ENCODE data around the gene SEPSECS.

Gene SEPSECS

GRCh38 chr4:25155947-25156346 lies 4.3 kb downstream of the SEPSECS start:
- DNase-seq (ENCODE audit: low spot score), result no peak
- TF ChIP-seq, protein P1, sequence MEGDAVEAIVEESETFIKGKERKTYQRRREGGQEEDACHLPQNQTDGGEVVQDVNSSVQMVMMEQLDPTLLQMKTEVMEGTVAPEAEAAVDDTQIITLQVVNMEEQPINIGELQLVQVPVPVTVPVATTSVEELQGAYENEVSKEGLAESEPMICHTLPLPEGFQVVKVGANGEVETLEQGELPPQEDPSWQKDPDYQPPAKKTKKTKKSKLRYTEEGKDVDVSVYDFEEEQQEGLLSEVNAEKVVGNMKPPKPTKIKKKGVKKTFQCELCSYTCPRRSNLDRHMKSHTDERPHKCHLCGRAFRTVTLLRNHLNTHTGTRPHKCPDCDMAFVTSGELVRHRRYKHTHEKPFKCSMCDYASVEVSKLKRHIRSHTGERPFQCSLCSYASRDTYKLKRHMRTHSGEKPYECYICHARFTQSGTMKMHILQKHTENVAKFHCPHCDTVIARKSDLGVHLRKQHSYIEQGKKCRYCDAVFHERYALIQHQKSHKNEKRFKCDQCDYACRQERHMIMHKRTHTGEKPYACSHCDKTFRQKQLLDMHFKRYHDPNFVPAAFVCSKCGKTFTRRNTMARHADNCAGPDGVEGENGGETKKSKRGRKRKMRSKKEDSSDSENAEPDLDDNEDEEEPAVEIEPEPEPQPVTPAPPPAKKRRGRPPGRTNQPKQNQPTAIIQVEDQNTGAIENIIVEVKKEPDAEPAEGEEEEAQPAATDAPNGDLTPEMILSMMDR (IDR thresholded peaks at IDR 0.05; ENCODE audit: extremely low read depth, missing control alignments), result no peak

DNA sequence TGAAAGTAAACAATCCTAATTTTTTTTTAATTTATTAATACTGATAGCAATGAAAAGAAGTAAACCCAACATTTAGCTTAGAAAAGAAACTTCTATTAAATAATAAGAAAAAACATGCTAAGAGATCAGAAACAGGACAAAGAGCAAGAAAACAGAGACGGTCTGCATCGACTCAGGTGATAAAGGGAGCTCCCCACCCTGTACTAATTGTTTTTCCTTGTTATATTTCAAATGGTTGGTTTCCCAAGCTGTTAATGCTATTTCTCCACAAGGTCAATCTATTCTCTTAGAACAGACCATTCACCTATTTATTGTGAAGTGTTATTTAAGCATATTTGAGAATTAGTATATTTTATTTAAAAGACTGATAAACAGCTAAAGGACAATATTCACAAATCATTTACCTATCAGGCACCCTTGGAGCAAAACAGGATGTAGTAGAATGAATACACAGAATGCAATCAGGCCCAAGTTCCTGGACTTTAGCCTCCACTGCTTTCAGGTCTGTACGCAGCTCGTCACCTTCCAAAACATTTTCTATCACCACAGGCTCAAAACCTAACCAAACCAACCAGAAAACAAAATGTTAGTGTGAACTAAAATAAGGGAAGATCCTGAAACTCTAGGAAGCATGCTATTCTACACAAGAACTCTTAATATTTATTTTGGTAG lies 5.5 kb downstream of the SEPSECS start:
- no peak for DNase-seq (ENCODE audit: low spot score)

DNA sequence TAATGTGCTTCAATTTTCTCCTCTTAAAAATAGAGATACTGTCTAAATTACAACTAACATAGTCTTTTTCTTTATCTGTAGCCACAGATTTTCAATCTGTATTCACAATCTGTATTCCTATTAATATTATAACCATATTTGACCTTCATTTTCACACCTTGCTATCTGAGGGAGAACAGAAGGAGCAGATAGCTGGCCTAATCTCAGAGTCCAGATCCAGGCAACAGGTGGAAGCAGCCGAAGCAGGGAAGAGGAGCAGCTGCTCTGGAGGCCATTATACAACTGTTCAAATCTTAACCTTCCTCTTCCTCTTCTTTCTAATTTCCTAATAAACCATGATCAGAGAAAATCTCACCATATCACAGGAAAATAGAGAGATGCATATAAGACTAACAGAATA lies 14.2 kb downstream of the SEPSECS start:
- no peak for DNase-seq (ENCODE audit: low spot score)
- TF ChIP-seq, protein P1 (IDR thresholded peaks at IDR 0.05; ENCODE audit: extremely low read depth, missing control alignments), result no peak

More for the DNA sequence above, 5.5 kb downstream of the SEPSECS start:
- TF ChIP-seq, protein P1 (IDR thresholded peaks at IDR 0.05; ENCODE audit: extremely low read depth, missing control alignments), result no peak

GRCh38 chr4:25144870-25145481 lies 15.3 kb downstream of the SEPSECS start:
- peak; percentile 21 for DNase-seq (ENCODE audit: low spot score)
- TF ChIP-seq, protein P1 (IDR thresholded peaks at IDR 0.05; ENCODE audit: extremely low read depth, missing control alignments), result peak; percentile 38

DNA sequence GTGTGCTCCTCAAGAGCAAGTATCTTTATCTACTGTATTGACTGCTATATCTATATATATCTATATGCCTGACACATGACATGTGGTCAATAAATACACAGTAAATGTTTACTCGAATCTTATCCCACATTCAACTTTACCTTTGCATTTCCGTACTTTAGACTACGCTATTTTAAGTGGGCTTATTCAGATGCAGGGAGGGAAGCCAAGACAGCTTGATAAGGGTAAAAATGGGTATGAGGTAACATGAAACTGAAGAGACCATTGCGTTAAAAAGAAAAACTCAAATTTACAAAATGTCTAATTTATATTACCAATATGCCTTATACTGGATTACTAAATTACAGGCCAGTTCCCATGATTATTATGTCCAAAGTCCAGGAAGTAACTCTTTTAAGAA lies 17.8 kb downstream of the SEPSECS start:
- TF ChIP-seq, protein P1 (IDR thresholded peaks at IDR 0.05; ENCODE audit: extremely low read depth, missing control alignments), result no peak
- DNase-seq (ENCODE audit: low spot score), result no peak

DNA sequence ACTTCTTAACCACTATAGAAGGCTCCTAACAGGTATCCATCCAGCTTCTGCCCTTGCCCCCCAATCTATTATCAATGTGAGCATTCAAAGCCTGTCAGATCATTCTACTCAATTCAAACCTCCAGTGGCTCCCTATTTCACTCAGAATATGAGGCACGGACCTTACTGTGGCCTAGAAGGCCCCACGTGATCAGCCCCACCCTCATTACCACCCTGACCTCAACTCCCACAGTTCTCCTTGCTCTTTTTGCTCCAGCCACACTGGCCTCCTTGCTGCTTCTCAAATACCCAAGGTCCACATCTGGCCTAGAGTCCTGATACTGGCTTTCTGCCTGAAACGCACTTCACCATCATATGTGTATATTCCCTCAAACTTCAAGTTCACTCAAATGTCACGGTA lies 18.7 kb downstream of the SEPSECS start:
- no peak for DNase-seq (ENCODE audit: low spot score)

DNA sequence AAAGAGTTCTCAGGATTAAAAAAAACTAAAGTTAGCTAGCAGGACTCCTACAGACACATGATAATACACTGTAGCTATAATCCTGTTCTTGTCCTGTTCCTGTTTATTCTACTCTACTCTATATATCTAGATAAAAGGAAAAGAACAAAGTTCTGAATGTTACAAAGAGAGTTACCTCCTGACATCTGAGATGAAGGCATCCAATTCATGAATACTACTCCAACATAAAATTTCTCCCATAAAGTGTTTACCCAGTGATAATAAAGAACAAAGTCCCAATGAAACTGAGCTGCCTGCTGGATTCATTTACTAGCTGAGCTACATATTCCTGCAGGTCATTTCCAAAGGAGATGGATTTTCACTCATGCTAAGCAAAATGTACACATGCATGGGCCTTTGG lies 27.1 kb downstream of the SEPSECS start:
- TF ChIP-seq, protein P1 (IDR thresholded peaks at IDR 0.05; ENCODE audit: extremely low read depth, missing control alignments), result no peak
- no peak for DNase-seq (ENCODE audit: low spot score)

More for the DNA sequence above, 18.7 kb downstream of the SEPSECS start:
- TF ChIP-seq, protein P1 (IDR thresholded peaks at IDR 0.05; ENCODE audit: extremely low read depth, missing control alignments), result no peak

Data from GM20000 (cell line).